ENCODE results near the gene GPATCH2.
A peak's percentile ranks its signal among the peaks of the same experiment; 100 is the strongest.

DNA sequence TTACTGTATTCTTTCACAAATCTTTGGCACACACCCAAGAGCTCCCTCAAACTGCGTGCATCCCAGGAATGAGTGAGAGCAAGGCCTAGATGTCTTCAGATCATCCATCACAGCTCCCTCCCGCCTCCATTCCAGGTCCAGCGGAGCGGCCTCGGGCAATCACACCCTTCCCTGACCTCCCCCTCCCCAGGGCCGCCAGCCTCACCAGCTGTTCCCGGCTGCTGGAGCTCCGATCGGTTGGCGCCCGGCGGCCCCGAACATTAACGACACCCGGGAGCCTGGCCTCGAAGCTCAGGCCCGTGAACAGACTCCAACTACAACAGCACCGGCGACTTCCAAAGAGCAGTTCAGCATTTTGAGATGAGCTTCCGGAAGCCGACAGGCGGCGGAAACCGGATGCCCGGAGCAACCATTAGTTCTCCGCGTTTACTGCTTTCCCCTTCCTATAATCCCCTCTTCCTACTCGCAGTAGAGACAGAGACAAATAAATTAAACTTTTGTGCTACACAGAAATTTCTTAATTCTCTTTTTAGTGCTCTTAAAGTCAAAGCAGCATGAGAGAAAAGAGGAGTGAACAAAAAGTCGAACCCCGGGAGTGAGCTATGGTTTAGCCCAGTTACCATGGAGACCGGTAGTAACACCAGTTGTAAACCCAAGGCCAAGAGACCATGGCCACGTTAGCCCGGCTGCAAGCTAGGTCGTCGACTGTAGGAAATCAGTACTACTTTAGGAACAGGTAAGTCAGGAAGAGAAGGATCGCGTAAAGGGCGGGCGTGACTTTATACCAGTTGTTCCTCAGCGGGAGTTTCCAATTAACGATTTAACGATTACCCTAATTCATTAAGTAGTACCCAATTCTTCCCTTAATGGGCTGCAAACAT lies at the start of gene GPATCH2, which contains the start of gene SPATA17:
- TF ChIP-seq EGR1 (IDR thresholded peaks at IDR 0.05) (no peak), YY1 (IDR thresholded peaks at IDR 0.05; ENCODE audit: low read depth) (no peak), CEBPB (IDR thresholded peaks at IDR 0.05) (no peak), EP300 (IDR thresholded peaks at IDR 0.05; ENCODE audit: borderline replicate concordance) (peak; percentile 56), FOXM1 (IDR thresholded peaks at IDR 0.05; ENCODE audit: borderline replicate concordance, low read depth) (no peak), REST (IDR thresholded peaks at IDR 0.05; ENCODE audit: low read depth) (no peak), NFIC (IDR thresholded peaks at IDR 0.05) (no peak), RAD21 (IDR thresholded peaks at IDR 0.05; ENCODE audit: low read depth) (no peak), TAF1 (IDR thresholded peaks at IDR 0.05; ENCODE audit: low read depth) (peak; percentile 84), CREB1 (IDR thresholded peaks at IDR 0.05; ENCODE audit: low read depth) (no peak), TCF12 (IDR thresholded peaks at IDR 0.05; ENCODE audit: low read depth) (peak; percentile 60; the same call in 1 of the 2 replicates)
- TF ChIP-seq, protein P1, sequence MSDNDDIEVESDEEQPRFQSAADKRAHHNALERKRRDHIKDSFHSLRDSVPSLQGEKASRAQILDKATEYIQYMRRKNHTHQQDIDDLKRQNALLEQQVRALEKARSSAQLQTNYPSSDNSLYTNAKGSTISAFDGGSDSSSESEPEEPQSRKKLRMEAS (IDR thresholded peaks at IDR 0.05): peak; percentile 73
- TF ChIP-seq, protein P2, sequence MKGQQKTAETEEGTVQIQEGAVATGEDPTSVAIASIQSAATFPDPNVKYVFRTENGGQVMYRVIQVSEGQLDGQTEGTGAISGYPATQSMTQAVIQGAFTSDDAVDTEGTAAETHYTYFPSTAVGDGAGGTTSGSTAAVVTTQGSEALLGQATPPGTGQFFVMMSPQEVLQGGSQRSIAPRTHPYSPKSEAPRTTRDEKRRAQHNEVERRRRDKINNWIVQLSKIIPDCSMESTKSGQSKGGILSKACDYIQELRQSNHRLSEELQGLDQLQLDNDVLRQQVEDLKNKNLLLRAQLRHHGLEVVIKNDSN (IDR thresholded peaks at IDR 0.05): no peak

Data from Ishikawa (cell line).